H9 (cell line): ENCODE measurements around the gene KCTD2. TPM values are rescaled to one million over a fixed set of nuclear protein-coding genes. Genes with fewer than 3 reads are reported as not detected.

Experiments
- DNase-seq: peaks from one replicate; pipeline ENCODE4 v3.0.0-alpha.2; 2017
- H2AFZ ChIP-seq: one replicate; pipeline ENCODE4 v1.6.1; 2013; ENCODE audit warnings: mild to moderate bottlenecking, low read length, control low read depth, moderate library complexity
- H2AK5ac ChIP-seq: 2 replicates; pipeline ENCODE4 v1.6.1; 2013; ENCODE audit warnings: low read length, control low read depth, mixed read lengths; ENCODE audit not compliant: insufficient read length
- H2BK120ac ChIP-seq: one replicate; pipeline ENCODE4 v1.6.1; 2013; ENCODE audit warnings: low read depth, mild to moderate bottlenecking, low read length, control low read depth, inconsistent platforms; ENCODE audit not compliant: poor library complexity, severe bottlenecking
- H2BK12ac ChIP-seq: 2 replicates; pipeline ENCODE4 v1.6.1; 2013; ENCODE audit warnings: low read length, control low read depth, mixed read lengths, low read depth; ENCODE audit not compliant: insufficient read length
- H2BK15ac ChIP-seq: 2 replicates; pipeline ENCODE4 v1.6.1; 2013; ENCODE audit warnings: low read depth, low read length, control low read depth
- H2BK20ac ChIP-seq: one replicate; pipeline ENCODE4 v1.6.1; 2013; ENCODE audit warnings: low read depth, mild to moderate bottlenecking, low read length, control low read depth, inconsistent platforms; ENCODE audit not compliant: poor library complexity, severe bottlenecking
- H2BK5ac ChIP-seq: 2 replicates; pipeline ENCODE4 v1.6.1; 2013; ENCODE audit warnings: low read length, control low read depth, mixed read lengths; ENCODE audit not compliant: insufficient read length
- H3K14ac ChIP-seq: 2 replicates; pipeline ENCODE4 v1.6.1; 2013; ENCODE audit warnings: low read length, control low read depth; ENCODE audit not compliant: insufficient read depth
- H3K18ac ChIP-seq: 2 replicates; pipeline ENCODE4 v1.6.1; 2013; ENCODE audit warnings: low read depth, mild to moderate bottlenecking, mixed read lengths, low read length, control low read depth; ENCODE audit not compliant: insufficient read length
- H3K23ac ChIP-seq: 2 replicates; pipeline ENCODE4 v1.6.1; 2013; ENCODE audit warnings: low read length, control low read depth, mixed read lengths, low read depth; ENCODE audit not compliant: insufficient read length
- H3K23me2 ChIP-seq: 2 replicates; pipeline ENCODE4 v1.6.1; 2013; ENCODE audit warnings: low read depth, mild to moderate bottlenecking, mixed read lengths, low read length, control low read depth; ENCODE audit not compliant: insufficient read length, poor library complexity, severe bottlenecking
- H3K27ac ChIP-seq: 2 replicates; pipeline ENCODE4 v1.5.1; 2013; ENCODE audit warnings: low read length, control low read depth, mixed read lengths, low read depth; ENCODE audit not compliant: insufficient read length
- H3K27me3 ChIP-seq: 2 replicates; pipeline ENCODE4 v1.6.1; 2013; ENCODE audit warnings: low read length, control low read depth, inconsistent platforms; ENCODE audit not compliant: insufficient read depth
- H3K4ac ChIP-seq: 2 replicates; pipeline ENCODE4 v1.6.1; 2013; ENCODE audit warnings: low read depth, mild to moderate bottlenecking, control low read depth, inconsistent platforms, low read length, moderate library complexity
- H3K4me1 ChIP-seq: 2 replicates; pipeline ENCODE4 v1.6.1; 2013; ENCODE audit warnings: low read length, control low read depth, inconsistent platforms; ENCODE audit not compliant: insufficient read depth
- H3K4me2 ChIP-seq: 2 replicates; pipeline ENCODE4 v1.6.1; 2013; ENCODE audit warnings: low read length, control low read depth, mixed read lengths; ENCODE audit not compliant: insufficient read length, insufficient read depth
- H3K56ac ChIP-seq: 2 replicates; pipeline ENCODE4 v1.6.1; 2013; ENCODE audit warnings: low read depth, mild to moderate bottlenecking, mixed read lengths, low read length, control low read depth; ENCODE audit not compliant: insufficient read length
- H3K79me1 ChIP-seq: 2 replicates; pipeline ENCODE4 v1.6.1; 2013; ENCODE audit warnings: low read depth, mild to moderate bottlenecking, moderate library complexity, low read length, control low read depth, inconsistent platforms; ENCODE audit not compliant: insufficient read depth, poor library complexity, severe bottlenecking
- H3K79me2 ChIP-seq: 2 replicates; pipeline ENCODE4 v1.6.1; 2013; ENCODE audit warnings: low read length, control low read depth, inconsistent platforms; ENCODE audit not compliant: insufficient read depth
- H3K9ac ChIP-seq: 2 replicates; pipeline ENCODE4 v1.6.1; 2013; ENCODE audit warnings: low read length, control low read depth, mixed read lengths; ENCODE audit not compliant: insufficient read length; ENCODE audit errors: extremely low read depth
- H3K9me3 ChIP-seq: one replicate; pipeline ENCODE4 v1.6.1; 2013; ENCODE audit warnings: low read depth, low read length, inconsistent platforms; ENCODE audit not compliant: control insufficient read depth
- H3T11ph ChIP-seq: one replicate; pipeline ENCODE4 v1.6.1; 2013; ENCODE audit warnings: mild to moderate bottlenecking, low read length, control low read depth, inconsistent platforms
- H4K20me1 ChIP-seq: one replicate; pipeline ENCODE4 v1.6.1; 2013; ENCODE audit not compliant: control insufficient read depth, insufficient read length, insufficient read depth
- H4K5ac ChIP-seq: 2 replicates; pipeline ENCODE4 v1.6.1; 2013; ENCODE audit warnings: low read depth, mild to moderate bottlenecking, mixed read lengths, low read length, control low read depth; ENCODE audit not compliant: insufficient read length
- H4K8ac ChIP-seq: replicated peaks from 2 replicates; pipeline ENCODE4 v1.6.1; 2013; ENCODE audit warnings: low read length, control low read depth, mixed read lengths, low read depth; ENCODE audit not compliant: insufficient read length
- H4K91ac ChIP-seq: 2 replicates; pipeline ENCODE4 v1.6.1; 2013; ENCODE audit warnings: low read depth, mild to moderate bottlenecking, moderate library complexity, mixed read lengths, low read length, control low read depth; ENCODE audit not compliant: insufficient read length
- H3K27ac Mint-ChIP-seq, 3 experiments: 2 replicates in 2 of 3; 3 replicates in 1 of 3; pipeline ENCODE4 v1.8.0; 2020 to 2021; ENCODE audit warnings: mixed read lengths in 3 of 3, mild to moderate bottlenecking in 1 of 3, moderate library complexity in 1 of 3
- H3K27me3 Mint-ChIP-seq: 2 replicates; pipeline ENCODE4 v1.8.0; 2021; ENCODE audit warnings: low read depth, mild to moderate bottlenecking, moderate library complexity, mixed read lengths
- H3K36me3 Mint-ChIP-seq, 3 experiments: 2 replicates in 2 of 3; 3 replicates in 1 of 3; pipeline ENCODE4 v1.8.0; 2020 to 2021; ENCODE audit warnings: low read depth in 3 of 3, mixed read lengths in 3 of 3; ENCODE audit not compliant: insufficient read depth in 1 of 3
- H3K4me1 Mint-ChIP-seq, 2 experiments: 2 replicates each; pipeline ENCODE4 v1.8.0; 2020; ENCODE audit warnings: mixed read lengths in 2 of 2
- H3K4me3 Mint-ChIP-seq, 2 experiments: 2 replicates in 1 of 2; 3 replicates in 1 of 2; pipeline ENCODE4 v1.8.0; 2020 to 2021; ENCODE audit warnings: mild to moderate bottlenecking in 2 of 2, mixed read lengths in 2 of 2, moderate library complexity in 1 of 2
- H3K9me3 Mint-ChIP-seq, 2 experiments: 2 replicates in 1 of 2; 3 replicates in 1 of 2; pipeline ENCODE4 v1.8.0; 2020; ENCODE audit warnings: mild to moderate bottlenecking in 2 of 2, mixed read lengths in 2 of 2, moderate library complexity in 1 of 2
- WGBS: extraction: QIAGEN DNeasy Blood & Tissue Kit; methylation state at CpG from one replicate; pipeline ENCODE4 v1.1.7; 2013; ENCODE audit warnings: missing lambda C conversion rate, low lambda C conversion rate, mixed read lengths; ENCODE audit not compliant: insufficient read length; ENCODE audit errors: extremely low coverage; 5-methylcytosine and 5-hydroxymethylcytosine counted together
- total RNA-seq: library from RNA; stranded (reverse); gene quantifications from 2 replicates; pipeline ENCODE4 v1.2.1, GENCODE V29; 2021
- TF ChIP-seq, protein P1 (sequence below): fragments of 200-600 bp; sonication (generic); conservative IDR thresholded peaks from 3 replicates; pipeline ENCODE4 v1.8.0; 2021; ENCODE audit warnings: antibody characterized with exemption, mild to moderate bottlenecking

KCTD2 gene
- total RNA-seq, 1 experiment from 2014 or later: 40.1 TPM

DNA sequence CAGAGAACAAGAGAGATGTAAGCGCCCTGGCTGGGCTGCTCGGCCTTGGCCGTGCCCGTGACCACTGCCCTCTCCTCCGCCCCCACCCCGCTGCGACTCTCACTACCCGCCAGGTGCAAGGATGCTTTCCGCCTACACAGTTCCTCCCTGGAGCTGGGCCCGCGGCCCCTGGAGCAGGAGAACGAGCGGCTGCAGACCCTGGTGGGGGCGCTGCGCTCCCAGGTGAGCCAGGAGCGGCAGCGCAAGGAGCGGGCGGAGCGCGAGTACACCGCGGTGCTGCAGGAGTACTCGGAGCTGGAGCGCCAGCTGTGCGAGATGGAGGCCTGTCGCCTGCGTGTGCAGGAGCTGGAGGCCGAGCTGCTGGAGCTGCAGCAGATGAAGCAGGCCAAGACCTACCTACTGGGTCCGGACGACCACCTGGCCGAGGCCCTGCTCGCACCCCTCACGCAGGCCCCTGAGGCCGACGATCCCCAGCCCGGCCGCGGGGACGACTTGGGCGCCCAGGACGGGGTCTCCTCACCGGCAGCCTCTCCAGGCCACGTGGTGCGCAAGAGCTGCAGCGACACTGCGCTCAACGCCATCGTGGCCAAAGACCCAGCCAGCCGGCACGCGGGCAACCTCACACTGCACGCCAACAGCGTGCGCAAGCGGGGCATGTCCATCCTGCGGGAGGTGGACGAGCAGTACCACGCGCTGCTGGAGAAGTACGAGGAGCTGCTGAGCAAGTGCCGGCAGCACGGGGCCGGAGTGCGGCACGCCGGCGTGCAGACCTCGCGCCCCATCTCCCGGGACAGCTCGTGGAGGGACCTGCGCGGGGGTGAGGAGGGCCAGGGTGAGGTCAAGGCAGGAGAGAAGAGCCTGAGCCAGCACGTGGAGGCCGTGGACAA is 43.7 kb upstream of the KCTD2 start:
- Histone ChIP-seq H3K27me3 (no peaks in the 10 kb centered on the region), H2BK120ac (no peak overlapping the region), H4K20me1 (no peaks in the 10 kb centered on the region), H4K91ac (no peak overlapping the region), H3K79me2 (no peaks in the 10 kb centered on the region; the same call in 1 of the 2 replicates), H3K4ac (no peak overlapping the region), H3K27ac (no peak overlapping the region), H2BK15ac (no peak overlapping the region), H3K14ac (no peak overlapping the region), H3K56ac (no peak overlapping the region), H3K4me1 (no peaks in the 10 kb centered on the region), H2BK5ac (no peak overlapping the region), H2AK5ac (no peak overlapping the region), H3K18ac (no peak overlapping the region), H3K4me2 (no peak overlapping the region), H2BK12ac (no peak overlapping the region), H4K5ac (no peak overlapping the region), H2AFZ (no peak overlapping the region), H4K8ac (no peak overlapping the region), H3K9me3 (no peaks in the 10 kb centered on the region), H3K23me2 (no peaks in the 10 kb centered on the region), H3K9ac (no peak overlapping the region), H3K79me1 (no peaks in the 10 kb centered on the region), H2BK20ac (no peak overlapping the region), H3T11ph (no peak overlapping the region), H3K23ac (no peak overlapping the region)
- Mint-ChIP-seq H3K27ac (no peak overlapping the region; a peak in 1 of 7 replicates), H3K4me1 (no peaks in the 10 kb centered on the region), H3K36me3 (peaks cover 11 to 49% (median 40%) of the 10 kb centered on the region in 3 experiments; a peak in 6 of 7 replicates), H3K4me3 (no peak overlapping the region; a peak in 1 of 5 replicates), H3K27me3 (peaks cover 2% of the 10 kb centered on the region; the same call in 1 of the 2 replicates), H3K9me3 (no peaks in the 10 kb centered on the region)
- TF ChIP-seq, protein P1, sequence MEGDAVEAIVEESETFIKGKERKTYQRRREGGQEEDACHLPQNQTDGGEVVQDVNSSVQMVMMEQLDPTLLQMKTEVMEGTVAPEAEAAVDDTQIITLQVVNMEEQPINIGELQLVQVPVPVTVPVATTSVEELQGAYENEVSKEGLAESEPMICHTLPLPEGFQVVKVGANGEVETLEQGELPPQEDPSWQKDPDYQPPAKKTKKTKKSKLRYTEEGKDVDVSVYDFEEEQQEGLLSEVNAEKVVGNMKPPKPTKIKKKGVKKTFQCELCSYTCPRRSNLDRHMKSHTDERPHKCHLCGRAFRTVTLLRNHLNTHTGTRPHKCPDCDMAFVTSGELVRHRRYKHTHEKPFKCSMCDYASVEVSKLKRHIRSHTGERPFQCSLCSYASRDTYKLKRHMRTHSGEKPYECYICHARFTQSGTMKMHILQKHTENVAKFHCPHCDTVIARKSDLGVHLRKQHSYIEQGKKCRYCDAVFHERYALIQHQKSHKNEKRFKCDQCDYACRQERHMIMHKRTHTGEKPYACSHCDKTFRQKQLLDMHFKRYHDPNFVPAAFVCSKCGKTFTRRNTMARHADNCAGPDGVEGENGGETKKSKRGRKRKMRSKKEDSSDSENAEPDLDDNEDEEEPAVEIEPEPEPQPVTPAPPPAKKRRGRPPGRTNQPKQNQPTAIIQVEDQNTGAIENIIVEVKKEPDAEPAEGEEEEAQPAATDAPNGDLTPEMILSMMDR: peak; percentile 38; the same call in 2 of the 3 replicates
- DNase-seq: peak; percentile 91
- no CpG with 5 or more reads among the region's 76 CpGs for WGBS
